Stomach smooth muscle (tissue), 2 donors: ENCODE results near the gene BTBD9.

Experiments
- H3K27ac ChIP-seq: one replicate; pipeline ENCODE4 v1.7.0; 2013; ENCODE audit warnings: mild to moderate bottlenecking, low read length, inconsistent platforms
- H3K27me3 ChIP-seq, 2 donors: one replicate each; pipeline ENCODE4 v1.7.0; 2013; ENCODE audit warnings: low read length in 2 of 2; ENCODE audit not compliant: insufficient read depth in 2 of 2, control insufficient read depth in 1 of 2
- H3K36me3 ChIP-seq, 2 donors: one replicate each; pipeline ENCODE4 v1.7.0; 2013; ENCODE audit warnings: low read length in 2 of 2; ENCODE audit not compliant: control insufficient read depth in 2 of 2, insufficient read depth in 2 of 2
- H3K4me1 ChIP-seq: one replicate; pipeline ENCODE4 v1.7.0; 2013; ENCODE audit warnings: low read length; ENCODE audit not compliant: control insufficient read depth, insufficient read depth
- H3K4me3 ChIP-seq, 2 donors: one replicate each; pipeline ENCODE4 v1.7.0; 2013; ENCODE audit warnings: low read length in 2 of 2
- H3K9ac ChIP-seq, 2 donors: one replicate each; pipeline ENCODE4 v1.7.0; 2013; ENCODE audit warnings: low read length in 2 of 2, mild to moderate bottlenecking in 1 of 2
- H3K9me3 ChIP-seq, 2 donors: one replicate each; pipeline ENCODE4 v1.7.0; 2013; ENCODE audit warnings: low read length in 2 of 2; ENCODE audit not compliant: control insufficient read depth in 2 of 2
- donor health status: healthy.
- donor health status: Pancreatic carcinoma.

BTBD9 gene

DNA sequence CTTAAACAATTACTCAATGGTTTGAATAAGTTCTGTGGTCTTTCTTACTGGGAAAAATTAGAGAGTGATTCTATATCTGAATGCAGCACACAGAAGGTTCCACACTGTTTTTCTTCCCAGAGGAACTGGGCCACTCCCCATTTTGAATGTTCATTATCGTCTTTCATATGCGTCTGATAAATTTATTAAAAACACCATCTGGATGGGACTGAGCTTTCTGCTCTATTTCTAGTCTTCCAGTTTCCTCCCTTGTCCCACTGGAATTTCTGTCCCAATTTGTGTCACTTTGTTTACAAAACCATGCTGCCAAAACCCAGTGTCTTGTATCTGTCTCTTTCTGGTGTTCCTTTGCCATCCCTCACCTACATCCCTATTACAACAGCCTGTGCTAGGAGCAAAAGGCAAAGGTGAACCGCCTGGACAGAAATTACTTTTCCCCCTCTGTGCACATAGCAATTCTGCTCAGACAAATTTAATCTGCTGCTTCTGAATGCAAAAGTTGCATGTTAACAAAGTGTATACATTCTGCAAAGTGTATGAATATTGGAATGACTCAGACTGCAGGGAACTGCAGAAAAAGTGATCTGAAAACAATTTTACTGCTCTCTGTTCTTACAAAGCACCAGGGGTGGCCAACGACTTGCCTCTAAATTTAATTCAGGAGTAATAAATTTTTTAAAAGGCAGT, 333.6 kb downstream of the BTBD9 start:
- no peaks in the 10 kb centered on the region for H3K27me3 ChIP-seq

GRCh38 chr6:38302838-38303237, 336.9 kb downstream of the BTBD9 start:
- H3K4me1 ChIP-seq = no peaks in the 10 kb centered on the region
- H3K36me3 ChIP-seq = no peaks in the 10 kb centered on the region
- no peak overlapping the region for H3K9ac ChIP-seq
- H3K27me3 ChIP-seq = no peaks in the 10 kb centered on the region
- H3K27ac ChIP-seq = no peak overlapping the region
- no peaks in the 10 kb centered on the region for H3K9me3 ChIP-seq
- no peak overlapping the region for H3K4me3 ChIP-seq

More for the DNA sequence above, 333.6 kb downstream of the BTBD9 start:
- H3K4me3 ChIP-seq = no peak overlapping the region
- no peaks in the 10 kb centered on the region for H3K9me3 ChIP-seq
- no peaks in the 10 kb centered on the region for H3K36me3 ChIP-seq
- no peaks in the 10 kb centered on the region for H3K4me1 ChIP-seq
- H3K27ac ChIP-seq = no peak overlapping the region
- no peak overlapping the region for H3K9ac ChIP-seq

DNA sequence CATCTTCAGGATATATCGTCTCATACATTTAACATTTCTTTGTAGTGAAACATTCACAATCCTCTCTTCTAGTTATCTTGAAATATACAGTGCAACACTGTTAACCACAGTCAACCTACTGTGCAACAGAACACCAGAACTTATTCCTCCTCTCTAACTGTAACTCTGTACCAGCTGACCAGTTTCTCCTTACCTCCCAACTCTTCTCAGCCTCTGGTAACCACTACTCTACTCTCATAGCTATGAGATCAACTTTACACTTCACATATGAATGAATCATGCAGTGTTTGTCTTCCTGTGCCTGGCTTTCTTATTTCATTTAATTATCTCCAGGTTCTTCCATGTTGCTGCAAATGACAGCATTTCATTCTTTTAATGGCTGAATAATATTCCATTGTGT, 337.6 kb downstream of the BTBD9 start:
- H3K9me3 ChIP-seq = no peaks in the 10 kb centered on the region
- H3K27ac ChIP-seq = no peak overlapping the region
- no peak overlapping the region for H3K4me3 ChIP-seq
- no peaks in the 10 kb centered on the region for H3K36me3 ChIP-seq
- H3K27me3 ChIP-seq = no peaks in the 10 kb centered on the region
- no peaks in the 10 kb centered on the region for H3K4me1 ChIP-seq
- H3K9ac ChIP-seq = no peak overlapping the region

GRCh38 chr6:38290133-38290799, 349.5 kb downstream of the BTBD9 start:
- Histone ChIP-seq H3K27me3 (no peaks in the 10 kb centered on the region), H3K4me1 (no peaks in the 10 kb centered on the region), H3K36me3 (peaks cover 0 to 4% of the 10 kb centered on the region in 2 donors), H3K4me3 (peak overlapping the region in 1 of 2 donors; percentile 7), H3K9me3 (no peaks in the 10 kb centered on the region), H3K27ac (no peak overlapping the region), H3K9ac (no peak overlapping the region)

- H3K27ac ChIP-seq = no peak overlapping the region
- no peaks in the 10 kb centered on the region for H3K9me3 ChIP-seq
- H3K4me1 ChIP-seq = no peaks in the 10 kb centered on the region
- H3K36me3 ChIP-seq = peaks cover 0 to 4% of the 10 kb centered on the region in 2 donors
- H3K4me3 ChIP-seq = no peak overlapping the region
- no peaks in the 10 kb centered on the region for H3K27me3 ChIP-seq
- H3K9ac ChIP-seq = no peak overlapping the region
Measured at GRCh38 chr6:38287487-38287886, 352.2 kb downstream of the BTBD9 start.

- H3K4me3 ChIP-seq = no peak overlapping the region
Measured at GRCh38 chr6:38284802-38285394, 354.8 kb downstream of the BTBD9 start.

GRCh38 chr6:38283734-38284362, 355.9 kb downstream of the BTBD9 start:
- peaks cover 0 to 4% of the 10 kb centered on the region in 2 donors for H3K36me3 ChIP-seq
- H3K9ac ChIP-seq = no peak overlapping the region
- H3K27ac ChIP-seq = no peak overlapping the region
- H3K9me3 ChIP-seq = no peaks in the 10 kb centered on the region
- H3K27me3 ChIP-seq = no peaks in the 10 kb centered on the region
- H3K4me1 ChIP-seq = no peaks in the 10 kb centered on the region
- no peak overlapping the region for H3K4me3 ChIP-seq

More at GRCh38 chr6:38284802-38285394, 354.8 kb downstream of the BTBD9 start:
- Histone ChIP-seq H3K36me3 (peaks cover 0 to 4% of the 10 kb centered on the region in 2 donors), H3K9ac (no peak overlapping the region), H3K4me1 (no peaks in the 10 kb centered on the region), H3K9me3 (no peaks in the 10 kb centered on the region), H3K27me3 (no peaks in the 10 kb centered on the region), H3K27ac (no peak overlapping the region)

- H3K9me3 ChIP-seq = no peaks in the 10 kb centered on the region
Measured at GRCh38 chr6:38282911-38283310, 356.8 kb downstream of the BTBD9 start.

DNA sequence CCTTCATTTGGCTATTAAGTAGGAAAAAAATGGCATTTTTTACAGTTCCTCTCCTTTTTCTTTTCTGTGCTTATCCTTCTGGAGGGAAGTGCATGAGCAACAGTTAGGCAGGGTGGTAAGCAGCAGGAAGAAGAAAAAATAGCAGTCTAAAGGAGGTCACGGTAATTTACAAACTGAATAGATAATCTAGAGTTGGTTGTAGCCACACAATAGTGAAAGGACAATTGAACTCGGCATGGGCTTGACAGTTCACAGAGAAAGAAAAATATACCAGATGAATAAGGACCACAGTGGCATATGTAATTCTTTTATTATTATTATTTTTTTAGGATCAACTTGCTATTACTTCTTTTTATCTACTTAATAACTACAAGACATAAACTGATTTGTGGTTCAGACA, 358.6 kb downstream of the BTBD9 start:
- Histone ChIP-seq H3K9ac (no peak overlapping the region), H3K27ac (no peak overlapping the region)

More at GRCh38 chr6:38282911-38283310, 356.8 kb downstream of the BTBD9 start:
- Histone ChIP-seq H3K27ac (no peak overlapping the region), H3K4me3 (no peak overlapping the region), H3K36me3 (peaks cover 0 to 1% of the 10 kb centered on the region in 2 donors), H3K27me3 (no peaks in the 10 kb centered on the region), H3K9ac (no peak overlapping the region), H3K4me1 (no peaks in the 10 kb centered on the region)

DNA sequence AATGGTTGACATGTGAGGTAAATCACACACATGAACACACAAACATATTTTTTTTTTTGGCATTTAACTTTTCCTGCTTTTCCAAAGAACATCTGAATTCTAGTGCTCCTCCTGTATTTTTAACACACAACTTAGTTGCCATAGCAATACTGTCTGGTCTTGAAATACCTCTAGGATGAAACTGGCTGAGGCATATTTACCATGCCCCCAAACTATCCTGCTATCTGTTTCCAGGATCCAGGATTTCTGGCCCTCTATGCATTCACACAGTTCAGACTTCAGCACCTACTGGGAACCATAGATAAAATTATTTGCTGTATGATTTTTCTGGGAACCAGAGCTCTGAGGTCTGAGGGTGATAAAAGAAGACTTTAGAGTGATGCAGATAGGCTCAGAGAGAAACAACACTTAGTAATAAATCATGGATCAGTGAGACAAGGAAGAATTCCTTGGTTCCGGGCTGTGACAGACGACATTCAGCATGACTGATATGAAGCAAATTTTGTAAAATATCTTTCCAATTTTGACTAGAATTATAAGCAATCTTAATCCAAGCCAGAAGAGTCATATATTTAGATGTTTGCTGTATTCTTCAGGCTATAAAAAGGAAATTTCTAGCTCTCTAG, 359.7 kb downstream of the BTBD9 start:
- Histone ChIP-seq H3K27ac (no peak overlapping the region), H3K4me1 (no peaks in the 10 kb centered on the region), H3K36me3 (no peaks in the 10 kb centered on the region), H3K9ac (no peak overlapping the region), H3K9me3 (no peaks in the 10 kb centered on the region), H3K27me3 (no peaks in the 10 kb centered on the region), H3K4me3 (no peak overlapping the region)

More for the DNA sequence above, 358.6 kb downstream of the BTBD9 start:
- no peaks in the 10 kb centered on the region for H3K27me3 ChIP-seq
- no peaks in the 10 kb centered on the region for H3K9me3 ChIP-seq
- no peaks in the 10 kb centered on the region for H3K36me3 ChIP-seq
- no peaks in the 10 kb centered on the region for H3K4me1 ChIP-seq
- H3K4me3 ChIP-seq = no peak overlapping the region
